GM12864 (cell line): Measurements from ENCODE around the gene NMS.
A peak's percentile ranks its signal among the peaks of the same experiment; 100 is the strongest.
"Not testable (repeated sequence)": the region's sequence is repeated elsewhere in the genome, so short reads cannot be mapped to it uniquely, and the experiment has no call there.

Experiments
- DNase-seq: peaks from one replicate; pipeline ENCODE4 v3.0.0-alpha.2; 2011; ENCODE audit warnings: low read depth
- H3K4me3 ChIP-seq: 2 replicates; pipeline ENCODE4 v1.5.1; 2011; ENCODE audit warnings: mild to moderate bottlenecking, low read depth, low read length, control low read depth
- CTCF ChIP-seq: IDR thresholded peaks from 2 replicates; pipeline ENCODE4 v1.5.1; 2011; ENCODE audit warnings: low read depth, mild to moderate bottlenecking, moderate library complexity, low read length, control low read depth, inconsistent platforms; ENCODE audit errors: missing control alignments

Gene NMS

GRCh38 chr2:100451734-100452133 lies 18.5 kb upstream of the NMS start:
- no peak for TF ChIP-seq CTCF
- no peak for DNase-seq
- H3K4me3 ChIP-seq, result no peak overlapping the region

GRCh38 chr2:100453853-100454252 lies 16.4 kb upstream of the NMS start:
- no peak for TF ChIP-seq CTCF
- peak; percentile 19 for DNase-seq
- no peak overlapping the region for H3K4me3 ChIP-seq

- not testable (repeated sequence) for DNase-seq, H3K4me3 ChIP-seq
Observed at GRCh38 chr2:100456357-100456756, 13.9 kb upstream of the NMS start.

GRCh38 chr2:100460904-100461530 lies 9.3 kb upstream of the NMS start:
- no peak overlapping the region for H3K4me3 ChIP-seq
- no peak for DNase-seq
- TF ChIP-seq CTCF, result no peak

GRCh38 chr2:100470898-100471514 lies 724 bp downstream of the NMS start:
- no peak for DNase-seq
- TF ChIP-seq CTCF, result no peak
- H3K4me3 ChIP-seq, result no peak overlapping the region

GRCh38 chr2:100476606-100477005 lies 6.3 kb downstream of the NMS start:
- no peak for DNase-seq
- no peak overlapping the region for H3K4me3 ChIP-seq
- TF ChIP-seq CTCF, result no peak

GRCh38 chr2:100482741-100483140 lies 12.5 kb downstream of the NMS start:
- TF ChIP-seq CTCF, result peak; percentile 40
- no peak for DNase-seq
- H3K4me3 ChIP-seq, result no peak overlapping the region
